Measurements from ENCODE around the gene QKI. TPM values are rescaled to one million over a fixed set of nuclear protein-coding genes. Genes with fewer than 3 reads are reported as not detected.

Gene QKI
- total and polyA plus RNA-seq, 2 of the 8 experiments (the other 6 are each of a cell fraction or from before 2014, with no cell fraction given), result 181 to 183 TPM

DNA sequence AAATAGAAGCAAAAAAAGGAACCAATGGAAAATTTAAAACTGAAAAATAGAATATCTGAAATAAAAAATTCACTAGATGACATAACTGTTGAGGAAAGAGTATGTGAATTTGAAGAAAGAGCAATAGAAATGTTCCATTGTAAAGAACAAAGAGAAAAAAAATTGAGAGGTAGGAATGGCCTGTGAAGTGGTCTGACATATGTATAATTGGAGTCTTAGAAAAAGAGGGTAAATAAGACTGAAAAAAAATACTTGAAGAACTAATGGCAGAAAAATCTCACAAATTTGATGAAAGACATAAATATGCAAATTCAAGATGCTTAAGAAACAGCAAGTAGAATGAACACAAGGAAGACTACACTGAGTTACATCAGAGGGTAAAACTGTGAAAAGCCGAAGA is 93.4 kb downstream of the QKI start:
- ChIA-PET CTCF (ENCODE audit: partially characterized antibody) (interaction anchor here (0.9 to 1.3 kb wide), 2 partner anchors 9 to 22 kb away, joined by 3 read pairs; no protein-coding TSS in a partner anchor), POLR2A (ENCODE audit: partially characterized antibody) (no interaction called here)
- 92% methylated on average over 1 of the region's 1 CpG; no CpG with 5 or more reads in 1 of the 2 experiments for WGBS, 2 experiments (ENCODE audit: extremely low coverage in 1 of 2, insufficient coverage in 1 of 2, insufficient read length in 1 of 2, insufficient replicate concordance in 2 of 2, low coverage in 1 of 2, low lambda C conversion rate in 2 of 2, missing lambda C conversion rate in 1 of 2)
- no peak overlapping the region for H4K8ac ChIP-seq (ENCODE audit: extremely low read depth, insufficient read depth, low read length)
- H2BK120ac ChIP-seq (replicated peaks; ENCODE audit: low read depth, low read length), result no peak overlapping the region
- no peak overlapping the region for H3K27ac ChIP-seq (ENCODE audit: low read depth, low read length)
- peaks cover 2% of the 10 kb centered on the region; the same call in 1 of the 2 replicates for H3K79me1 ChIP-seq (ENCODE audit: low read depth, low read length)
- peaks cover 7 to 83% of the 10 kb centered on the region in 2 experiments; a peak in 3 of 4 replicates for H3K79me2 ChIP-seq (ENCODE audit: control insufficient read depth in 1 of 2, insufficient read depth in 2 of 2, low read length in 2 of 2)
- no peak overlapping the region for H2AFZ ChIP-seq (ENCODE audit: low read length)
- FAIRE-seq (no peak), DNase-seq (ENCODE audit: low read depth in 1 of 2, low spot score in 2 of 2) (no peak)
- H3K23ac ChIP-seq (ENCODE audit: insufficient read length), result no peak overlapping the region
- peaks cover 24 to 29% of the 10 kb centered on the region in 2 experiments for H3K9me3 ChIP-seq (ENCODE audit: insufficient read depth in 2 of 2, low read depth in 1 of 2, low read length in 1 of 2)
- no peak overlapping the region for H2AK5ac ChIP-seq (ENCODE audit: low read depth, low read length)
- TF ChIP-seq TAF7 (optimal IDR thresholded peaks at IDR 0.05; ENCODE audit: borderline replicate concordance, low read depth, low read length), result no peak
- TF ChIP-seq NRF1 (IDR thresholded peaks at IDR 0.05; ENCODE audit: low read depth, low read length), result no peak
- TF ChIP-seq RFX5 (IDR thresholded peaks at IDR 0.05; ENCODE audit: borderline replicate concordance, low read depth, low read length), result no peak
- no peak for TF ChIP-seq NANOG (IDR thresholded peaks at IDR 0.05; ENCODE audit: insufficient read depth, low read depth, low read length, poor library complexity, severe bottlenecking)
- TF ChIP-seq CREB1 (IDR thresholded peaks at IDR 0.05), result no peak
- no peak for TF ChIP-seq JUN (IDR thresholded peaks at IDR 0.05; ENCODE audit: low read depth, low read length)
- TF ChIP-seq TBP (IDR thresholded peaks at IDR 0.05; ENCODE audit: low read depth, low read length), result no peak
- TF ChIP-seq KDM5A (IDR thresholded peaks at IDR 0.05; ENCODE audit: low read length), result no peak
- no peak for TF ChIP-seq CTBP2 (IDR thresholded peaks at IDR 0.05; ENCODE audit: borderline replicate concordance, insufficient read depth, insufficient read length, low read length)
- no peak for TF ChIP-seq CBX8 (IDR thresholded peaks at IDR 0.05; ENCODE audit: borderline replicate concordance, low read depth, low read length)
- TF ChIP-seq CEBPB (IDR thresholded peaks at IDR 0.05; ENCODE audit: low read depth, low read length), result no peak
- no peak for TF ChIP-seq CHD2 (IDR thresholded peaks at IDR 0.05; ENCODE audit: low read length)
- no peak for TF ChIP-seq BACH1 (IDR thresholded peaks at IDR 0.05; ENCODE audit: low read length)
- H3K56ac ChIP-seq (replicated peaks; ENCODE audit: insufficient read length, low read depth, low read length), result no peak overlapping the region
- H2BK5ac ChIP-seq (ENCODE audit: low read depth, low read length), result no peak overlapping the region
- H3K4me1 ChIP-seq (replicated peaks in 1 of 4; ENCODE audit: control insufficient read depth in 3 of 4, insufficient read depth in 4 of 4, low read length in 3 of 4), result no peaks in the 10 kb centered on the region
- H4K91ac ChIP-seq (replicated peaks; ENCODE audit: insufficient read length, low read length), result no peak overlapping the region
- H3K18ac ChIP-seq (ENCODE audit: extremely low read depth, low read length), result no peak overlapping the region
- H3K4me3 ChIP-seq (ENCODE audit: extremely low read depth in 1 of 4, insufficient read depth in 2 of 4, low read depth in 3 of 4, low read length in 4 of 4), result no peak overlapping the region
- no peak overlapping the region for H2BK20ac ChIP-seq (ENCODE audit: low read length)
- no peaks in the 10 kb centered on the region for H3K27me3 ChIP-seq (replicated peaks in 1 of 4; ENCODE audit: control insufficient read depth in 3 of 4, extremely low read depth in 1 of 4, insufficient read depth in 3 of 4, low read length in 3 of 4)
- H4K5ac ChIP-seq (ENCODE audit: insufficient read length, low read depth, low read length), result no peak overlapping the region
- H3K4ac ChIP-seq (replicated peaks; ENCODE audit: insufficient read length, low read depth, low read length), result no peak overlapping the region
- peaks cover 0 to 2% of the 10 kb centered on the region in 2 experiments for H4K20me1 ChIP-seq (replicated peaks in 1 of 2; ENCODE audit: control insufficient read depth in 1 of 2, insufficient read depth in 2 of 2, low read length in 2 of 2)
- peaks cover 0 to 21% (median 3%) of the 10 kb centered on the region in 4 experiments; a peak in 3 of 8 replicates for H3K36me3 ChIP-seq (ENCODE audit: control insufficient read depth in 2 of 4, insufficient read depth in 4 of 4, low read length in 3 of 4)
- no peak overlapping the region for H3K14ac ChIP-seq (ENCODE audit: insufficient read length)
- H2BK12ac ChIP-seq (ENCODE audit: low read depth, low read length), result no peak overlapping the region
- H2BK15ac ChIP-seq (ENCODE audit: low read length), result no peak overlapping the region
- no peak overlapping the region for H3K9ac ChIP-seq (replicated peaks in 1 of 4; ENCODE audit: extremely low read depth in 1 of 4, low read depth in 3 of 4, low read length in 3 of 4)
- no peak overlapping the region for H3K4me2 ChIP-seq (ENCODE audit: insufficient read depth in 1 of 2, low read depth in 2 of 2, low read length in 2 of 2)
- no peaks in the 10 kb centered on the region for H3K23me2 ChIP-seq (ENCODE audit: low read depth, low read length)
